ENCODE measurements around the gene ADARB2. TPM values are rescaled to one million over a fixed set of nuclear protein-coding genes. Genes with fewer than 3 reads are reported as not detected.

Gene ADARB2
- total RNA-seq, 2 donors from 2014 or later, result 8.0 to 12.2 TPM

- no peak overlapping the region for H3K27ac ChIP-seq
- no peaks in the 10 kb centered on the region for H3K36me3 ChIP-seq (replicated peaks in 1 of 2; ENCODE audit: insufficient read depth in 1 of 2, low read depth in 2 of 2)
- H3K4me3 ChIP-seq, result no peak overlapping the region
- H3K27me3 ChIP-seq, result no peaks in the 10 kb centered on the region
- no peaks in the 10 kb centered on the region for H3K9me3 ChIP-seq
- intact Hi-C loops (cut with DNase I), result no loop called here
- DNase-seq, result no peak
- ATAC-seq, result no peak
- TF ChIP-seq POLR2A (IDR thresholded peaks at IDR 0.05), result no peak
- TF ChIP-seq CTCF (IDR thresholded peaks at IDR 0.05), result no peak
- WGBS, 2 donors, result 85 to 89% methylated on average over 9 of the region's 9 CpGs
- H3K4me1 ChIP-seq, result no peaks in the 10 kb centered on the region
These were observed 559.4 kb downstream of the ADARB2 start for GRCh38 chr10:1177936-1178335.

GRCh38 chr10:1175956-1176565, 561.3 kb downstream of the ADARB2 start:
- ATAC-seq, result no peak
- DNase-seq, result no peak
- Histone ChIP-seq H3K27me3 (no peaks in the 10 kb centered on the region), H3K9me3 (no peaks in the 10 kb centered on the region), H3K27ac (no peak overlapping the region), H3K4me1 (no peaks in the 10 kb centered on the region), H3K36me3 (replicated peaks in 1 of 2; ENCODE audit: insufficient read depth in 1 of 2, low read depth in 2 of 2) (no peaks in the 10 kb centered on the region), H3K4me3 (no peak overlapping the region)
- 78 to 80% methylated on average over 19 to 22 of the region's 23 CpGs for WGBS, 2 donors
- no peak for TF ChIP-seq POLR2A (IDR thresholded peaks at IDR 0.05)
- TF ChIP-seq CTCF (IDR thresholded peaks at IDR 0.05), result no peak
- intact Hi-C loops (cut with DNase I), result no loop called here

- 56 to 63% methylated on average over 5 of the region's 5 CpGs for WGBS, 2 donors
- no peak overlapping the region for H3K4me3 ChIP-seq
- ATAC-seq (no peak), DNase-seq (no peak)
- intact Hi-C loops (cut with DNase I), result no loop called here
- no peaks in the 10 kb centered on the region for H3K36me3 ChIP-seq (replicated peaks in 1 of 2; ENCODE audit: insufficient read depth in 1 of 2, low read depth in 2 of 2)
- H3K4me1 ChIP-seq, result no peaks in the 10 kb centered on the region
- no peaks in the 10 kb centered on the region for H3K9me3 ChIP-seq
- H3K27me3 ChIP-seq, result no peaks in the 10 kb centered on the region
- H3K27ac ChIP-seq, result no peak overlapping the region
- TF ChIP-seq POLR2A (IDR thresholded peaks at IDR 0.05) (no peak), CTCF (IDR thresholded peaks at IDR 0.05) (no peak)
These were observed 563.3 kb downstream of the ADARB2 start for GRCh38 chr10:1174022-1174421.

- no peaks in the 10 kb centered on the region for H3K9me3 ChIP-seq
- ATAC-seq, result no peak
- H3K36me3 ChIP-seq (replicated peaks in 1 of 2; ENCODE audit: insufficient read depth in 1 of 2, low read depth in 2 of 2), result no peaks in the 10 kb centered on the region
- H3K4me1 ChIP-seq, result no peaks in the 10 kb centered on the region
- DNase-seq, result no peak
- intact Hi-C loops (cut with DNase I), result no loop called here
- no peaks in the 10 kb centered on the region for H3K27me3 ChIP-seq
- WGBS, 2 donors, result 72 to 76% methylated on average over 9 to 27 of the region's 27 CpGs
- TF ChIP-seq CTCF (IDR thresholded peaks at IDR 0.05) (no peak), POLR2A (IDR thresholded peaks at IDR 0.05) (no peak)
- H3K4me3 ChIP-seq, result no peak overlapping the region
- H3K27ac ChIP-seq, result no peak overlapping the region
These were observed 564.2 kb downstream of the ADARB2 start for GRCh38 chr10:1173091-1173490.

- no peaks in the 10 kb centered on the region for H3K27me3 ChIP-seq
- DNase-seq (no peak), ATAC-seq (no peak)
- TF ChIP-seq POLR2A (IDR thresholded peaks at IDR 0.05) (no peak), CTCF (IDR thresholded peaks at IDR 0.05) (no peak)
- no peaks in the 10 kb centered on the region for H3K9me3 ChIP-seq
- intact Hi-C loops (cut with DNase I), result no loop called here
- H3K4me1 ChIP-seq, result no peaks in the 10 kb centered on the region
- 75% methylated on average over 15 of the region's 15 CpGs for WGBS, 2 donors
- H3K4me3 ChIP-seq, result no peak overlapping the region
- no peak overlapping the region for H3K27ac ChIP-seq
- H3K36me3 ChIP-seq (replicated peaks in 1 of 2; ENCODE audit: insufficient read depth in 1 of 2, low read depth in 2 of 2), result no peaks in the 10 kb centered on the region
These were observed 564.9 kb downstream of the ADARB2 start for GRCh38 chr10:1172256-1172984.
